Measurements from ENCODE around the gene ZNF487.
"Not testable (repeated sequence)": the region's sequence is repeated elsewhere in the genome, so short reads cannot be mapped to it uniquely, and the experiment has no call there.

ZNF487 gene

GRCh38 chr10:43402880-43403452 lies 33.9 kb upstream of the ZNF487 start:
- no peak for DNase-seq
- in situ Hi-C loops (cut with HindIII; ENCODE audit: low pct_ligation_motif_present, low pct_unique_long_range_greater_than_20kb, low sequenced_read_pairs): no loop called here

GRCh38 chr10:43403911-43404703 lies 32.8 kb upstream of the ZNF487 start:
- peak; percentile 43 for DNase-seq
- in situ Hi-C loops (cut with HindIII; ENCODE audit: low pct_ligation_motif_present, low pct_unique_long_range_greater_than_20kb, low sequenced_read_pairs): no loop called here

- in situ Hi-C loops (cut with HindIII; ENCODE audit: low pct_ligation_motif_present, low pct_unique_long_range_greater_than_20kb, low sequenced_read_pairs): no loop called here
- no peak for DNase-seq
Measured at GRCh38 chr10:43404704-43405084, 32.2 kb upstream of the ZNF487 start.

- in situ Hi-C loops (cut with HindIII; ENCODE audit: low pct_ligation_motif_present, low pct_unique_long_range_greater_than_20kb, low sequenced_read_pairs): no loop called here
- peak; percentile 61 for DNase-seq
Measured at GRCh38 chr10:43407148-43407575, 29.7 kb upstream of the ZNF487 start.

GRCh38 chr10:43407576-43408330 lies 29.2 kb upstream of the ZNF487 start:
- peak; percentile 90 for DNase-seq
- in situ Hi-C loops (cut with HindIII; ENCODE audit: low pct_ligation_motif_present, low pct_unique_long_range_greater_than_20kb, low sequenced_read_pairs): no loop called here

GRCh38 chr10:43408331-43408709 lies 28.6 kb upstream of the ZNF487 start:
- in situ Hi-C loops (cut with HindIII; ENCODE audit: low pct_ligation_motif_present, low pct_unique_long_range_greater_than_20kb, low sequenced_read_pairs): no loop called here
- no peak for DNase-seq

- in situ Hi-C loops (cut with HindIII; ENCODE audit: low pct_ligation_motif_present, low pct_unique_long_range_greater_than_20kb, low sequenced_read_pairs): no loop called here
- peak; percentile 96 for DNase-seq
Measured at GRCh38 chr10:43408710-43409384, 28.1 kb upstream of the ZNF487 start, which contains the start of gene HNRNPF. Gene HNRNPF (minus strand): TSS chr10:43409186. CDS start chr10:43387884, 21,302 bp downstream.

GRCh38 chr10:43409385-43410109 lies 27.4 kb upstream of the ZNF487 start:
- DNase-seq: no peak

GRCh38 chr10:43410345-43410744 lies 26.6 kb upstream of the ZNF487 start:
- in situ Hi-C loops (cut with HindIII; ENCODE audit: low pct_ligation_motif_present, low pct_unique_long_range_greater_than_20kb, low sequenced_read_pairs): no loop called here
- no peak for DNase-seq

More at GRCh38 chr10:43409385-43410109, 27.4 kb upstream of the ZNF487 start:
- in situ Hi-C loops (cut with HindIII; ENCODE audit: low pct_ligation_motif_present, low pct_unique_long_range_greater_than_20kb, low sequenced_read_pairs): no loop called here

- in situ Hi-C loops (cut with HindIII; ENCODE audit: low pct_ligation_motif_present, low pct_unique_long_range_greater_than_20kb, low sequenced_read_pairs): no loop called here
- DNase-seq: no peak
Measured at GRCh38 chr10:43411536-43411935, 25.4 kb upstream of the ZNF487 start.

- DNase-seq: no peak
- in situ Hi-C loops (cut with HindIII; ENCODE audit: low pct_ligation_motif_present, low pct_unique_long_range_greater_than_20kb, low sequenced_read_pairs): no loop called here
Measured at GRCh38 chr10:43415544-43415943, 21.4 kb upstream of the ZNF487 start.

- DNase-seq: no peak
- in situ Hi-C loops (cut with HindIII; ENCODE audit: low pct_ligation_motif_present, low pct_unique_long_range_greater_than_20kb, low sequenced_read_pairs): no loop called here
Measured at GRCh38 chr10:43417950-43418768, 18.8 kb upstream of the ZNF487 start.

- no peak for DNase-seq
- in situ Hi-C loops (cut with HindIII; ENCODE audit: low pct_ligation_motif_present, low pct_unique_long_range_greater_than_20kb, low sequenced_read_pairs): no loop called here
Measured at GRCh38 chr10:43419997-43420368, 16.9 kb upstream of the ZNF487 start.

GRCh38 chr10:43420369-43421200 lies 16.3 kb upstream of the ZNF487 start:
- in situ Hi-C loops (cut with HindIII; ENCODE audit: low pct_ligation_motif_present, low pct_unique_long_range_greater_than_20kb, low sequenced_read_pairs): no loop called here
- DNase-seq: peak; percentile 77

- in situ Hi-C loops (cut with HindIII; ENCODE audit: low pct_ligation_motif_present, low pct_unique_long_range_greater_than_20kb, low sequenced_read_pairs): no loop called here
- no peak for DNase-seq
Measured at GRCh38 chr10:43421201-43421507, 15.8 kb upstream of the ZNF487 start.

- in situ Hi-C loops (cut with HindIII; ENCODE audit: low pct_ligation_motif_present, low pct_unique_long_range_greater_than_20kb, low sequenced_read_pairs): no loop called here
- DNase-seq: no peak
Measured at GRCh38 chr10:43421519-43421918, 15.4 kb upstream of the ZNF487 start.

GRCh38 chr10:43421944-43422343 lies 15.0 kb upstream of the ZNF487 start:
- DNase-seq; in situ Hi-C loops (cut with HindIII; ENCODE audit: low pct_ligation_motif_present, low pct_unique_long_range_greater_than_20kb, low sequenced_read_pairs): not testable (repeated sequence)

All from ACHN (cell line).